Measurements from ENCODE around the gene CDK2AP2. TPM values are rescaled to one million over a fixed set of nuclear protein-coding genes. Genes with fewer than 3 reads are reported as not detected.

CDK2AP2 gene
- total and polyA plus RNA-seq, 9 of the 15 experiments (the other 6 are each of a cell fraction or from before 2014, with no cell fraction given): 4.4 to 47.4 (median 21.7) TPM

GRCh38 chr11:67463186-67463585 is 44.8 kb downstream of the CDK2AP2 start (continued):
- TF ChIP-seq, protein P1, sequence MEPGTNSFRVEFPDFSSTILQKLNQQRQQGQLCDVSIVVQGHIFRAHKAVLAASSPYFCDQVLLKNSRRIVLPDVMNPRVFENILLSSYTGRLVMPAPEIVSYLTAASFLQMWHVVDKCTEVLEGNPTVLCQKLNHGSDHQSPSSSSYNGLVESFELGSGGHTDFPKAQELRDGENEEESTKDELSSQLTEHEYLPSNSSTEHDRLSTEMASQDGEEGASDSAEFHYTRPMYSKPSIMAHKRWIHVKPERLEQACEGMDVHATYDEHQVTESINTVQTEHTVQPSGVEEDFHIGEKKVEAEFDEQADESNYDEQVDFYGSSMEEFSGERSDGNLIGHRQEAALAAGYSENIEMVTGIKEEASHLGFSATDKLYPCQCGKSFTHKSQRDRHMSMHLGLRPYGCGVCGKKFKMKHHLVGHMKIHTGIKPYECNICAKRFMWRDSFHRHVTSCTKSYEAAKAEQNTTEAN (CRISPR knock-in tag; IDR thresholded peaks at IDR 0.05): 0 out of 2 replicates have a peak, but pooled peaks have one; percentile 41
- TF ChIP-seq POLR2G (IDR thresholded peaks at IDR 0.05; ENCODE audit: low read depth, low read length) (no peak), SMAD4 (CRISPR knock-in tag; conservative IDR thresholded peaks at IDR 0.05) (peak; percentile 8; the same call in 1 of the 2 replicates), CREM (IDR thresholded peaks at IDR 0.05; ENCODE audit: low read depth) (peak; percentile 49), RCOR1 (IDR thresholded peaks at IDR 0.05; ENCODE audit: borderline replicate concordance in 1 of 2, low read depth in 2 of 2, low read length in 2 of 2) (peak in 1 of 2 experiments; percentile 57; a peak in 1 of 4 replicates), ZNF280B (CRISPR knock-in tag; IDR thresholded peaks at IDR 0.05) (no peak), ATF3 (IDR thresholded peaks at IDR 0.05) (no peak), ATF3 (CRISPR knock-in tag; conservative IDR thresholded peaks at IDR 0.05) (0 out of 2 replicates have a peak, but pooled peaks have one; percentile 6), ATF4 (CRISPR knock-in tag; IDR thresholded peaks at IDR 0.05) (no peak)
- TF ChIP-seq, protein P2, sequence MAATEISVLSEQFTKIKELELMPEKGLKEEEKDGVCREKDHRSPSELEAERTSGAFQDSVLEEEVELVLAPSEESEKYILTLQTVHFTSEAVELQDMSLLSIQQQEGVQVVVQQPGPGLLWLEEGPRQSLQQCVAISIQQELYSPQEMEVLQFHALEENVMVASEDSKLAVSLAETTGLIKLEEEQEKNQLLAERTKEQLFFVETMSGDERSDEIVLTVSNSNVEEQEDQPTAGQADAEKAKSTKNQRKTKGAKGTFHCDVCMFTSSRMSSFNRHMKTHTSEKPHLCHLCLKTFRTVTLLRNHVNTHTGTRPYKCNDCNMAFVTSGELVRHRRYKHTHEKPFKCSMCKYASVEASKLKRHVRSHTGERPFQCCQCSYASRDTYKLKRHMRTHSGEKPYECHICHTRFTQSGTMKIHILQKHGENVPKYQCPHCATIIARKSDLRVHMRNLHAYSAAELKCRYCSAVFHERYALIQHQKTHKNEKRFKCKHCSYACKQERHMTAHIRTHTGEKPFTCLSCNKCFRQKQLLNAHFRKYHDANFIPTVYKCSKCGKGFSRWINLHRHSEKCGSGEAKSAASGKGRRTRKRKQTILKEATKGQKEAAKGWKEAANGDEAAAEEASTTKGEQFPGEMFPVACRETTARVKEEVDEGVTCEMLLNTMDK (IDR thresholded peaks at IDR 0.05; ENCODE audit: borderline replicate concordance, insufficient read depth, low read depth, low read length, poor library complexity, severe bottlenecking): peak; percentile 20
